GM23338 (cell line): ENCODE data around the gene FXYD6. TPM values are rescaled to one million over a fixed set of nuclear protein-coding genes. Genes with fewer than 3 reads are reported as not detected.

Source experiments
- ATAC-seq: fragments of 200-7000 bp; cut with Tn5 transposase; 3 replicates; pipeline ENCODE4 v1.9.1; 2020
- DNase-seq: peaks from one replicate; pipeline ENCODE4 v3.0.0-alpha.2; 2015; ENCODE audit warnings: low spot score
- H2AFZ ChIP-seq: fragments of 200-600 bp; sonication (generic); 2 replicates; pipeline ENCODE4 v1.8.0; 2016; ENCODE audit warnings: antibody characterized with exemption, mild to moderate bottlenecking, moderate library complexity
- H3F3A ChIP-seq: fragments of 200-600 bp; sonication (generic); replicated peaks from 2 replicates; pipeline ENCODE4 v1.8.0; 2017; ENCODE audit warnings: antibody characterized with exemption, mixed run types, low read depth
- H3K27ac ChIP-seq: fragments of 200-600 bp; sonication (generic); 2 replicates; pipeline ENCODE4 v1.6.1; 2016; ENCODE audit warnings: low read depth
- H3K27me3 ChIP-seq: fragments of 200-600 bp; sonication (generic); 2 replicates; pipeline ENCODE4 v1.8.0; 2016; ENCODE audit warnings: mild to moderate bottlenecking, mixed run types, moderate library complexity; ENCODE audit not compliant: insufficient read depth
- H3K36me3 ChIP-seq: fragments of 200-600 bp; sonication (generic); 2 replicates; pipeline ENCODE4 v1.8.0; 2016; ENCODE audit warnings: mild to moderate bottlenecking; ENCODE audit not compliant: insufficient read depth
- H3K4me1 ChIP-seq: fragments of 200-600 bp; sonication (generic); 2 replicates; pipeline ENCODE4 v1.8.0; 2016; ENCODE audit warnings: mild to moderate bottlenecking, moderate library complexity; ENCODE audit not compliant: insufficient read depth
- H3K4me2 ChIP-seq: fragments of 200-600 bp; sonication (generic); 2 replicates; pipeline ENCODE4 v1.7.1; 2017; ENCODE audit warnings: mixed run types
- H3K4me3 ChIP-seq: fragments of 200-600 bp; sonication (generic); 2 replicates; pipeline ENCODE4 v1.6.1; 2016; ENCODE audit warnings: mixed run types
- H3K79me2 ChIP-seq: fragments of 200-600 bp; sonication (generic); replicated peaks from 2 replicates; pipeline ENCODE4 v1.8.0; 2017; ENCODE audit warnings: mild to moderate bottlenecking; ENCODE audit not compliant: insufficient read depth
- H3K9me2 ChIP-seq: fragments of 200-600 bp; sonication (generic); 2 replicates; pipeline ENCODE4 v1.8.0; 2017; ENCODE audit not compliant: insufficient read depth
- H4K20me1 ChIP-seq: fragments of 200-600 bp; sonication (generic); replicated peaks from 2 replicates; pipeline ENCODE4 v1.8.0; 2017; ENCODE audit warnings: mild to moderate bottlenecking; ENCODE audit not compliant: insufficient read depth
- H3K27ac Mint-ChIP-seq: 2 replicates; pipeline ENCODE4 v1.8.0; 2020; ENCODE audit warnings: inconsistent platforms, mild to moderate bottlenecking, moderate library complexity, mixed read lengths
- H3K27me3 Mint-ChIP-seq: 3 replicates; pipeline ENCODE4 v1.8.0; 2022; ENCODE audit warnings: low read depth, mild to moderate bottlenecking, moderate library complexity, mixed read lengths, inconsistent platforms; ENCODE audit not compliant: insufficient read depth, poor library complexity
- H3K36me3 Mint-ChIP-seq: 3 replicates; pipeline ENCODE4 v1.8.0; 2021; ENCODE audit warnings: low read depth, mild to moderate bottlenecking, inconsistent platforms, moderate library complexity, mixed read lengths
- H3K4me1 Mint-ChIP-seq: 3 replicates; pipeline ENCODE4 v1.8.0; 2020; ENCODE audit warnings: mild to moderate bottlenecking, inconsistent platforms, mixed read lengths
- H3K4me3 Mint-ChIP-seq: 3 replicates; pipeline ENCODE4 v1.8.0; 2021; ENCODE audit warnings: moderate library complexity, mild to moderate bottlenecking, inconsistent platforms, mixed read lengths
- H3K9me3 Mint-ChIP-seq: 3 replicates; pipeline ENCODE4 v1.8.0; 2020; ENCODE audit warnings: moderate library complexity, mild to moderate bottlenecking, inconsistent platforms, mixed read lengths
- EZH2phosphoT487 ChIP-seq: fragments of 200-600 bp; sonication (generic); IDR thresholded peaks from one replicate; pipeline ENCODE4 v1.8.1; 2018; ENCODE audit warnings: antibody characterized with exemption; ENCODE audit not compliant: unreplicated experiment
- NANOG ChIP-seq: IDR thresholded peaks from 2 replicates; pipeline ENCODE4 v1.6.1; 2016; ENCODE audit warnings: antibody characterized with exemption, borderline replicate concordance
- ZNF114 ChIP-seq: fragments of 250-450 bp; sonication (Bioruptor Pico); IDR thresholded peaks from 2 replicates; pipeline ENCODE4 v1.5.0; 2020; ENCODE audit warnings: mild to moderate bottlenecking, moderate library complexity
- ZNF331 ChIP-seq: fragments of 250-450 bp; sonication (Bioruptor Pico); IDR thresholded peaks from 2 replicates; pipeline ENCODE4 v1.5.0; 2020; ENCODE audit warnings: low read depth, mild to moderate bottlenecking, moderate library complexity
- polyA plus RNA-seq: library from polyadenylated mRNA; unstranded; fragments of >200 nt; fragmentation: Nextera tagmentation; extraction: Ambion mirVana; gene quantifications from 2 replicates; pipeline ENCODE4 v1.2.1, GENCODE V29; 2016
- total RNA-seq: library from RNA; depleted of rRNA; stranded (reverse); fragments of >200 nt; shearing (Covaris generic); gene quantifications from 2 replicates; pipeline ENCODE4 v1.2.3, GENCODE V29; 2014
- TF ChIP-seq, protein P1 (sequence below): fragments of 250-450 bp; sonication (Bioruptor Pico); IDR thresholded peaks from 2 replicates; pipeline ENCODE4 v1.5.0; 2020; ENCODE audit warnings: mild to moderate bottlenecking, moderate library complexity
- TF ChIP-seq, protein P2 (sequence below), 2 experiments: fragments of 200-600 bp in 1 of 2; sonication (generic) in 1 of 2; conservative IDR thresholded peaks; 2 replicates each; pipeline versions ENCODE4 v1.5.1 to v1.6.1; 2016 to 2017; ENCODE audit warnings: antibody characterized with exemption in 2 of 2, low read depth in 2 of 2, mild to moderate bottlenecking in 2 of 2, moderate library complexity in 1 of 2
- TF ChIP-seq, protein P3 (sequence below): IDR thresholded peaks from one replicate; pipeline ENCODE4 v1.6.1; 2018; ENCODE audit warnings: antibody characterized with exemption; ENCODE audit not compliant: unreplicated experiment

The FXYD6 gene
- total and polyA plus RNA-seq, 2 experiments from 2014 or later: 26.2 to 30.7 TPM

DNA sequence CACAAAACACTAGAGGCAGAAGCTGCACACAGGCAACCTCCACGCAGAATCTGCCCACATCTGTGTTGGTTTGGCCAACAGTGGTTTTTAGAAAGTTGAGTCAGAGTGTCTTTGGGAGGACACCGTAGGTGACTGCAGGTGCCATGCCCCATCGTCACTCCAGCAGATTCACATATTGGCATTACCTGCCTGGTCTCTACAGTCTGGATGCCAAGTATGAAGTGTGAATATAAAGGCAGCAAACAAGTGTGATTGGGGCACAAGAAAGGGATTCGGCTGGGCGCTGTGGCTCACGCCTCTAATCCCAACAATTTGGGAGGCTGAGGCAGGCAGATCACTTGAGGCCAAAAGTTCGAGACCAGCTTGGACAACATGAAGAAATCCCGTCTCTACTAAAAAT is 40.9 kb downstream of the FXYD6 start:
- no peaks in the 10 kb centered on the region for H4K20me1 ChIP-seq
- H3K9me3 Mint-ChIP-seq: no peaks in the 10 kb centered on the region
- no peak overlapping the region for H3K4me3 ChIP-seq
- no peaks in the 10 kb centered on the region for H3K27me3 ChIP-seq
- DNase-seq (no peak), ATAC-seq (no peak)
- H3K36me3 Mint-ChIP-seq: no peaks in the 10 kb centered on the region
- no peak overlapping the region for H3K27ac Mint-ChIP-seq
- H3K4me1 ChIP-seq: no peaks in the 10 kb centered on the region
- H2AFZ ChIP-seq: no peak overlapping the region
- no peak overlapping the region for H3K4me2 ChIP-seq
- H3K27ac ChIP-seq: no peak overlapping the region
- peaks cover 25% of the 10 kb centered on the region for H3K4me1 Mint-ChIP-seq
- H3K36me3 ChIP-seq: no peaks in the 10 kb centered on the region
- no peaks in the 10 kb centered on the region for H3F3A ChIP-seq
- H3K27me3 Mint-ChIP-seq: peaks cover 5% of the 10 kb centered on the region
- no peaks in the 10 kb centered on the region for H3K9me2 ChIP-seq
- H3K79me2 ChIP-seq: no peaks in the 10 kb centered on the region
- TF ChIP-seq EZH2phosphoT487: no peak
- no peak for TF ChIP-seq NANOG
- TF ChIP-seq ZNF114 (CRISPR knock-in tag): no peak
- TF ChIP-seq, protein P1, sequence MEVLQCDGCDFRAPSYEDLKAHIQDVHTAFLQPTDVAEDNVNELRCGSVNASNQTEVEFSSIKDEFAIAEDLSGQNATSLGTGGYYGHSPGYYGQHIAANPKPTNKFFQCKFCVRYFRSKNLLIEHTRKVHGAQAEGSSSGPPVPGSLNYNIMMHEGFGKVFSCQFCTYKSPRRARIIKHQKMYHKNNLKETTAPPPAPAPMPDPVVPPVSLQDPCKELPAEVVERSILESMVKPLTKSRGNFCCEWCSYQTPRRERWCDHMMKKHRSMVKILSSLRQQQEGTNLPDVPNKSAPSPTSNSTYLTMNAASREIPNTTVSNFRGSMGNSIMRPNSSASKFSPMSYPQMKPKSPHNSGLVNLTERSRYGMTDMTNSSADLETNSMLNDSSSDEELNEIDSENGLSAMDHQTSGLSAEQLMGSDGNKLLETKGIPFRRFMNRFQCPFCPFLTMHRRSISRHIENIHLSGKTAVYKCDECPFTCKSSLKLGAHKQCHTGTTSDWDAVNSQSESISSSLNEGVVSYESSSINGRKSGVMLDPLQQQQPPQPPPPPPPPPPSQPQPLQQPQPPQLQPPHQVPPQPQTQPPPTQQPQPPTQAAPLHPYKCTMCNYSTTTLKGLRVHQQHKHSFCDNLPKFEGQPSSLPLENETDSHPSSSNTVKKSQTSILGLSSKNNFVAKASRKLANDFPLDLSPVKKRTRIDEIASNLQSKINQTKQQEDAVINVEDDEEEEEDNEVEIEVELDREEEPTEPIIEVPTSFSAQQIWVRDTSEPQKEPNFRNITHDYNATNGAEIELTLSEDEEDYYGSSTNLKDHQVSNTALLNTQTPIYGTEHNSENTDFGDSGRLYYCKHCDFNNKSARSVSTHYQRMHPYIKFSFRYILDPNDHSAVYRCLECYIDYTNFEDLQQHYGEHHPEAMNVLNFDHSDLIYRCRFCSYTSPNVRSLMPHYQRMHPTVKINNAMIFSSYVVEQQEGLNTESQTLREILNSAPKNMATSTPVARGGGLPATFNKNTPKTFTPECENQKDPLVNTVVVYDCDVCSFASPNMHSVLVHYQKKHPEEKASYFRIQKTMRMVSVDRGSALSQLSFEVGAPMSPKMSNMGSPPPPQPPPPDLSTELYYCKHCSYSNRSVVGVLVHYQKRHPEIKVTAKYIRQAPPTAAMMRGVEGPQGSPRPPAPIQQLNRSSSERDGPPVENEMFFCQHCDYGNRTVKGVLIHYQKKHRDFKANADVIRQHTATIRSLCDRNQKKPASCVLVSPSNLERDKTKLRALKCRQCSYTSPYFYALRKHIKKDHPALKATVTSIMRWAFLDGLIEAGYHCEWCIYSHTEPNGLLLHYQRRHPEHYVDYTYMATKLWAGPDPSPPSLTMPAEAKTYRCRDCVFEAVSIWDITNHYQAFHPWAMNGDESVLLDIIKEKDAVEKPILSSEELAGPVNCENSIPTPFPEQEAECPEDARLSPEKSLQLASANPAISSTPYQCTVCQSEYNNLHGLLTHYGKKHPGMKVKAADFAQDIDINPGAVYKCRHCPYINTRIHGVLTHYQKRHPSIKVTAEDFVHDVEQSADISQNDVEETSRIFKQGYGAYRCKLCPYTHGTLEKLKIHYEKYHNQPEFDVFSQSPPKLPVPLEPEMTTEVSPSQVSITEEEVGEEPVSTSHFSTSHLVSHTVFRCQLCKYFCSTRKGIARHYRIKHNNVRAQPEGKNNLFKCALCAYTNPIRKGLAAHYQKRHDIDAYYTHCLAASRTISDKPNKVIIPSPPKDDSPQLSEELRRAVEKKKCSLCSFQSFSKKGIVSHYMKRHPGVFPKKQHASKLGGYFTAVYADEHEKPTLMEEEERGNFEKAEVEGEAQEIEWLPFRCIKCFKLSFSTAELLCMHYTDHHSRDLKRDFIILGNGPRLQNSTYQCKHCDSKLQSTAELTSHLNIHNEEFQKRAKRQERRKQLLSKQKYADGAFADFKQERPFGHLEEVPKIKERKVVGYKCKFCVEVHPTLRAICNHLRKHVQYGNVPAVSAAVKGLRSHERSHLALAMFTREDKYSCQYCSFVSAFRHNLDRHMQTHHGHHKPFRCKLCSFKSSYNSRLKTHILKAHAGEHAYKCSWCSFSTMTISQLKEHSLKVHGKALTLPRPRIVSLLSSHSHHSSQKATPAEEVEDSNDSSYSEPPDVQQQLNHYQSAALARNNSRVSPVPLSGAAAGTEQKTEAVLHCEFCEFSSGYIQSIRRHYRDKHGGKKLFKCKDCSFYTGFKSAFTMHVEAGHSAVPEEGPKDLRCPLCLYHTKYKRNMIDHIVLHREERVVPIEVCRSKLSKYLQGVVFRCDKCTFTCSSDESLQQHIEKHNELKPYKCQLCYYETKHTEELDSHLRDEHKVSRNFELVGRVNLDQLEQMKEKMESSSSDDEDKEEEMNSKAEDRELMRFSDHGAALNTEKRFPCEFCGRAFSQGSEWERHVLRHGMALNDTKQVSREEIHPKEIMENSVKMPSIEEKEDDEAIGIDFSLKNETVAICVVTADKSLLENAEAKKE (CRISPR knock-in tag): no peak
- TF ChIP-seq, protein P2, sequence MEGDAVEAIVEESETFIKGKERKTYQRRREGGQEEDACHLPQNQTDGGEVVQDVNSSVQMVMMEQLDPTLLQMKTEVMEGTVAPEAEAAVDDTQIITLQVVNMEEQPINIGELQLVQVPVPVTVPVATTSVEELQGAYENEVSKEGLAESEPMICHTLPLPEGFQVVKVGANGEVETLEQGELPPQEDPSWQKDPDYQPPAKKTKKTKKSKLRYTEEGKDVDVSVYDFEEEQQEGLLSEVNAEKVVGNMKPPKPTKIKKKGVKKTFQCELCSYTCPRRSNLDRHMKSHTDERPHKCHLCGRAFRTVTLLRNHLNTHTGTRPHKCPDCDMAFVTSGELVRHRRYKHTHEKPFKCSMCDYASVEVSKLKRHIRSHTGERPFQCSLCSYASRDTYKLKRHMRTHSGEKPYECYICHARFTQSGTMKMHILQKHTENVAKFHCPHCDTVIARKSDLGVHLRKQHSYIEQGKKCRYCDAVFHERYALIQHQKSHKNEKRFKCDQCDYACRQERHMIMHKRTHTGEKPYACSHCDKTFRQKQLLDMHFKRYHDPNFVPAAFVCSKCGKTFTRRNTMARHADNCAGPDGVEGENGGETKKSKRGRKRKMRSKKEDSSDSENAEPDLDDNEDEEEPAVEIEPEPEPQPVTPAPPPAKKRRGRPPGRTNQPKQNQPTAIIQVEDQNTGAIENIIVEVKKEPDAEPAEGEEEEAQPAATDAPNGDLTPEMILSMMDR (conservative IDR thresholded peaks at IDR 0.05; ENCODE audit: low read depth in 2 of 2): no peak
- TF ChIP-seq, protein P3, sequence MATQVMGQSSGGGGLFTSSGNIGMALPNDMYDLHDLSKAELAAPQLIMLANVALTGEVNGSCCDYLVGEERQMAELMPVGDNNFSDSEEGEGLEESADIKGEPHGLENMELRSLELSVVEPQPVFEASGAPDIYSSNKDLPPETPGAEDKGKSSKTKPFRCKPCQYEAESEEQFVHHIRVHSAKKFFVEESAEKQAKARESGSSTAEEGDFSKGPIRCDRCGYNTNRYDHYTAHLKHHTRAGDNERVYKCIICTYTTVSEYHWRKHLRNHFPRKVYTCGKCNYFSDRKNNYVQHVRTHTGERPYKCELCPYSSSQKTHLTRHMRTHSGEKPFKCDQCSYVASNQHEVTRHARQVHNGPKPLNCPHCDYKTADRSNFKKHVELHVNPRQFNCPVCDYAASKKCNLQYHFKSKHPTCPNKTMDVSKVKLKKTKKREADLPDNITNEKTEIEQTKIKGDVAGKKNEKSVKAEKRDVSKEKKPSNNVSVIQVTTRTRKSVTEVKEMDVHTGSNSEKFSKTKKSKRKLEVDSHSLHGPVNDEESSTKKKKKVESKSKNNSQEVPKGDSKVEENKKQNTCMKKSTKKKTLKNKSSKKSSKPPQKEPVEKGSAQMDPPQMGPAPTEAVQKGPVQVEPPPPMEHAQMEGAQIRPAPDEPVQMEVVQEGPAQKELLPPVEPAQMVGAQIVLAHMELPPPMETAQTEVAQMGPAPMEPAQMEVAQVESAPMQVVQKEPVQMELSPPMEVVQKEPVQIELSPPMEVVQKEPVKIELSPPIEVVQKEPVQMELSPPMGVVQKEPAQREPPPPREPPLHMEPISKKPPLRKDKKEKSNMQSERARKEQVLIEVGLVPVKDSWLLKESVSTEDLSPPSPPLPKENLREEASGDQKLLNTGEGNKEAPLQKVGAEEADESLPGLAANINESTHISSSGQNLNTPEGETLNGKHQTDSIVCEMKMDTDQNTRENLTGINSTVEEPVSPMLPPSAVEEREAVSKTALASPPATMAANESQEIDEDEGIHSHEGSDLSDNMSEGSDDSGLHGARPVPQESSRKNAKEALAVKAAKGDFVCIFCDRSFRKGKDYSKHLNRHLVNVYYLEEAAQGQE: no peak
- no peak for TF ChIP-seq ZNF331 (CRISPR knock-in tag)
- H3K4me3 Mint-ChIP-seq: no peak overlapping the region
